Activated T-cell treated with anti-CD3 and anti-CD28 coated beads for 24 hours (primary cell): ENCODE data around the gene BORCS8.
"Not testable (repeated sequence)": the region's sequence is repeated elsewhere in the genome, so short reads cannot be mapped to it uniquely, and the experiment has no call there.

Experiments
- DNase-seq: peaks from one replicate; pipeline ENCODE4 v3.0.0-alpha.2; 2020; ENCODE audit warnings: low read depth

Gene BORCS8

DNA sequence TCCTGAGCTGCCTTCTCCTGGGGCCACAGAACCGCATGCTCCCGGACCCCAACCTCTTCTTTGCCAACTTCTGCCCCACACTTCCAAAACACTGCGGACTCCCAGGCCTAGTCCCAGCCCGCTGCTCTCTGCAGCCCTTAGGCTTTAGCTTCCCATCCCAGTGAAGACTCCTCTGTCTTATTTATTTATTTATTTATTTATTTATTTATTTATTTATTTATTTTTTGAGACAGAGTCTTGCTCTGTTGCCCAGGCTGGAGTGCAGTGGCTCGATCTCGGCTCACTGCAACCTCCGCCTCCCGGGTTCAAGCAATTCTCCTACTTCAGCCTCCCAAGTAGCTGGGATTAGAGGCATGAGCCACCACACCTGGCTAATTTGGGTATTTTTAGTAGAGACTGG is 43.4 kb downstream of the BORCS8 start:
- DNase-seq = not testable (repeated sequence)

DNA sequence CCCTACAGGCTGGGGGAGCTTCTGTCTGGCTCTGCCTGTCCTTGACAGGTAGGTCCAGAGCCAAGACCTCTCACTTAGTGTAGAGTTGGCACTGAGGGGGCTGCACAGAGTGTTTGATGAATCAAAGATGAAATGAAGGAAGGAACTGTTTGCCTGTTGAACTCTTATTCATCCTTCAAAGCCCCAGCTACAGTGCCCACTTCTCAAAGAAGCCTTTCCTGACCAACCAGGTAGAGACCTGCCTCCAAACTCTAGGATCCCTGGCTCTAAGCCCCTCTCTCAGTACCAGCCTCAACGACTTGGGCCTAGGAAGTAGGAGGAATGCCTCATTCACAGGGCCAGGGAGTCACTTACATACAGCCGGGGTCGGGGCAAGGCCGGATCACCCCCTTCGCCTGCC is 44.6 kb downstream of the BORCS8 start:
- DNase-seq = no peak

DNA sequence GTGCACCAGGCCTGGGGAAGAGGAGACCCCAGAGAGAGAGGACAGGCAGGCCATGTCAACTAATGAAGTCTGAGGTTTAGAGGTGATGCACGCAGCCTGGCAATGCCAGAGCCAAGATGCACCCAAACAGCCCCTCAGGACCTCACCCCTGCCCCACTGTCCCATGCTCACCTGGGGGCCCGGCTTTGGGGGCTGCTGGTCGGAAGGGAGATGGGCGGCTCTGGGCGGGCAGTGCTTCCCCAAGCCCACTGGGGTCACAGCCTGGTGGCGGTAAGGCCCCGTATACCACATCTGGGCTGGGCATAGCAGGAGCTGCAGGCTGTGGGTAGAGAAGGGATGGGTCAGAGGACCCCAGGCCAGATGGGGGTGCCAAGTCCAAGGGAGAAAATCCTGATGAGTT is 45.1 kb downstream of the BORCS8 start:
- DNase-seq = no peak

DNA sequence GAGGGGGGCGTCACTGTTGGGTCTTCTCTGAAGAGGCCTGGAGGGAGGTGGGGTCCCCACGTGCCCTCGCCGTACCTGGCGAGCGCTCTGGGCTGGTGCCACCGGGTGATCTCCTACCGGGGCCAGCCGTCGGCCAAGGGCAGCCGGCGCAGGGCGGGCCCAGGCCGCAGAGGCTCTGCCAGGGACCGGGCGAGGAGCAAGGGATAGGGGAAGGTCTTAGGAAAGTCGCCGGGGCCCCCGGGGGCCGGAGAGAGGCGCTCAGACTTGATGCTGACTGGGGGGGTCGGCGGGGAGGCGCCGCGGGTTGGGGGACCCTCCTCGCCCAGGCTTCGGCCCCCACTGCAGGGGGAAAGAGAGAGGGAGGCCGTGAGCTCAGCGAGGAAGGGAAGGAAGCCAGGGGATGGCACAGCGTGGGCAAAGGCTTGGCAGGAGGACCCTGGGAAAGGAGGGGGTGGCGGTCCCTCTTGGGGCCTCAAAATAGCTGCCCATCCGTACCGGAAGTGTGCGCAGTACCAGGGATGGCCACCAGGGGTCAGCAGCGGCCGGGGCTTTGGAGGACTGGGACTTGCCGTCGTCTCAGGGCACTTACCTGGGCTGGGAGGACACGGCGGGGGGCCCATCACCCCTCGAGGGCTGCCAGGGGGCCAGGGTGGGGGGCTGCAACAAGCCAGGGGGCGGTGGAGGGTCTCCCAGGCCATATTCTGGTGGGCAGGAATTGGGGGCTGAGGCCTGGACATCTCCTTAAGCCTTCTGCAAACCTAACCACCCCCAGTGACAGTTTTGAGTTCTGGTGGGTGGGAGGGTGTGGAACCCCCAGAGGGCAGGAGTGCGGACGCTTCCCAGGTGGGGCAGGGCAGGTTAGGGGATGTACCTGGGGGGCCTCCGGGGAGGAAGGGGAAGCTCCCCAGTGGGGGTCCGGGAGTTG is 46.0 kb downstream of the BORCS8 start:
- DNase-seq = peak; percentile 81

DNA sequence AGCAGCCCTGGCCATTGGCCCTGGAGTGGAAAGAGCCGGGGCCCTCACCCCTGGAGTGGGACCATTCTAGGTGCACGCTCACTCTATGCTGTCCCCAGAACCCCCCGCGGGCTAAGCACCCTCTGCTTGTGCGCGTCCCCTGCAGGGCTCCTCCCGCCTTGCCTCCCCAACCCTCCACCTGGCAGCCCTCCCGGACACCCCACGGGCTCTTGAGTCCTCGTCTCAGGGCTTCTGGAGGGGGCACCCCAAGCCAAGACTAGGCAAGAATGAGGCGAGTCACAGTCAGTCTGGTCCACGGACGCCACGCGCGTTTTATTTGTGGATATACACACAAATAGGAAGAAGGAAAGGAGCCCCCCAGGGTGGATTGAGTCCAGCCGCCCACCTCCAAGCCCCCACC is 46.7 kb downstream of the BORCS8 start:
- no peak for DNase-seq

DNA sequence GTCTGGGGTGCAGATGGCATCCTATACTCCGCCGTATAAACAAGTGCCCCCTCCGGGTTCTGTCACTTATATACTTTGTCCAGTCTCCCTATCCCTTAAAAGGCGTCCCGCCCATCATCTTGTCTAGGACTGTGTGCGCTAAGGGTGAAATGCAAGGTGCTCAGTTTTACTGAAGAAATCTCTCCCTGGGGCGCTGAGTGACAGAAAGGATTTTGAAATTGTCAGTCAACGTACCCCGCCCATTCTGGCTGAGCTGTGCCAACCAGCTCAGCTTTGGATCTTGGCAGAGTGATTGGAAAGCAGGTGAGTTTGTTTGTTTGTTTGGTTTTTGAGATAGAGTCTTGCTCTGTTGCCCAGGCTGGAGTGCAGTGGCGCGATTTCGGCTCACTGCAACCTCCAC is 49.6 kb downstream of the BORCS8 start:
- no peak for DNase-seq

DNA sequence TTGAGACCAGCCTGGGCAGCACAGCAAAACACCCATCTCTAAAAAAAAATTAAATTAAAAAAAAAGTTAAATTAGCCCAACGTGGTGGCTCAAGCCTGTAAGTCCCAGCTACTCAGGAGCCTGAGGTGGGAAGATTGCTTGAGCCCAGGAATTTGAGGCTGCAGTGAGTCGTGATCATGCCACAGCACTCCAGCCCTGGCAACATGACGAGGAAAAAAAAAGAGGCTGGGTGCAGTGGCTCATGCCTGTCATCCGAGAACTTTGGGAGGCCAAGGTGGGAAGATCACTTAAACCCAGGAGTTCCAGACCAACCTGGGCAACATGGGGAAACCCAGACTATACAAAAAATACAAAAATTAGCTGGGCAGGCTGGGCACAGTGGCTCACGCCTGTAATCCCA is 51.5 kb downstream of the BORCS8 start:
- DNase-seq = no peak

DNA sequence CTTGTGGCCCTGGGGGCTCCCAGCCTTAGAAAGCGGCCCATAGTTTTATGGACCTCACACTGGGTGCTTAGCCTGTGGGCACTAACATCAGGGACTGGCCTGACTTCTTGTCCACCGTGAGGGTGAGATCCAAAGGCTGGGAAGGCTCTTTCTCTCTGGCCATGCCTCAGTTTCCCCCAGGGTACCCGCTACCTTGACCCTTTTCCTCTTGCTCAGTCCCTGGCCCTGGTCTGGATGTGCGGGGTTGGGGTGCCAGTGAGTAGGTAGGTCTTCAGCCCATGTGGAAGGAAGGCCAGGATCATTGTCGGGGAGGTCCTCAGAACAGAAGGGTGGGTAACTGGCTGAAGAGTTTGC is 52.1 kb downstream of the BORCS8 start:
- no peak for DNase-seq

DNA sequence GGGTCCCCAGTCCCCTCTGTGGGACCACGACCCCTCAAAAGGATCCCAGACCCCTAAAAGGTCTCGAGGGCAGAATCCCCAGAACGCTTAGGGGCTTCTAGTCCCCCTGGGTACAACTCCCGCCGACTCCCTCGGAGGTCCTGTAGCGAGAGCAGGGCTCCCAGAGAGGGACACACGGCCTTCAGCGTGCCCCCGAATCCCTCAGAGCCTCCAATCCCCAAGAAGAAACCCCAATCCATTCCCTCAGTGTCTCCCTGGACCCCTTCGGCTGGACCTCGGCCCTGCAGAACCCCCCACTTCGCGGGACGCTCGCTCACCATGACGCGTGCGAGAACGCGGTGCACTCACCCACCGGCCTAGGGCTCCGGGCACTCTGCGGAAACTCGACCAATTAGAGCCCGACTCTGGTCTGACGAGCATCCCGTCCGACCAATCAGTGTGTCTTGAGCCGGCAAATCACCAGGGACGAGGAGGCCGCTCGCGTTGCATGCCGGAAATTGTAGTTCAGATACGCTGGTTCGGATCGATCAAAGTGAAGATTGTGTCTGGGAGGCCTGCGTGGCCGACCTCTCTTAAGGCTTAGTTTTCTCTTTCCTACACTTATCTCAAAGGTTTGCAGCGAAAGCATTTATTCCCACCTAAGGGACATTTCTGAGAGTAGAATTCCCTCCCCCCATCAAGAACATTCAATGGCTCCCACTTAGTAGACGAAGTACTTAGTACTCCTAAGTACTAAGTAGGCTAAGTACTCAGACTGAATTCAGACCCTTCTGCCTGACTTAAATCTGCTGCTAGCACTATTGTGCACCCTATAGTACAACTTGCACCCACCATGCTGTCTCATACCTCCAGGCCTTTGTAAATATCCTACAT is 53.6 kb downstream of the BORCS8 start, which contains the start of gene TMEM161A:
Gene TMEM161A, minus strand, starts transcription at position 370 of the 873 bp plus-strand sequence. Its CDS starts 50 bp downstream, at position 320.
- DNase-seq = peak; percentile 95

DNA sequence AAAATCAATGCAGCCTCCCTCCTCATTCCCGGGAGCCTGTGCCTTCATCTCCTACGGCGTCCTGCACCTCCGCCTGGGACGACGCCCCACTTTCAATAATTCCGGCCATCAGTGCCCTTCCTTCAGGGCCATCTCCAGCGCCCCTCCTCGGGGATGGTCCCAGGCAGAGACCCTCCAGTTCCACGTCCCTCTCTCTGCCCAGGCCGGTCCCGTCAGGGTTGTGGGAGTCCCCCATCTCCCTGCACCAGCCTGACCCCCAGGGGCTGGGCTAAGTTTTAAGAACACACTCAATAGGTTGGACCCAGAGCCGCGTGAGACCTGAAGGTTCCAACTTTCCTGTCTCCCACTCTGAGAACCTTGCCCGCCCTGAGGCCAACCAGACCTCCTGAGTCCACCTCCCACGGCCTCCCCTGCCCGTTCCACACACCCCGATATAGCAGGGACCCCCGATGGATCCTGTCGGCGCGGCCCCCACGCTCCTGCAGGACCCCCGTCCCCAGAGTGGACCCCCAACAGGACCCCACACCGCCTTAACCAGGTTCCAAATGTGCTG is 54.3 kb downstream of the BORCS8 start:
- DNase-seq = no peak

DNA sequence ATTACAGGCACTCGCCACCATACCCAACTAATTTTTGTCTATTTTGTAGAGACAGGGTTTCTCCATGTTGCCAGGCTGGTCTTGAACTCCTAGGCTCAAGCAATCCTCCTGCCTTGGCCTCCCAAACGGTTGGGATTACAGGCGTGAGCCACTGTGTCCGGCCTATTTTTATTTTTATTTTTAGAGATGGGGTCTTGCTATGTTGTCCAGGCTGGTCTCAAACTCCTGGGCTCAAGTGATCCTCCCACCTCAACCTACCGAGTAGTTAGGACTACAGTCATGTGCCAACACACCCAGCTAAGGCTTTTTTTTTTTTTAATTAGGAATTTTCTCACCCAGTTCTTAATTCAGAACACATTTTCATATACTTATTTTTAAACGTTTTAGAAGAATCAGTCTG is 56.2 kb downstream of the BORCS8 start:
- DNase-seq = not testable (repeated sequence)

DNA sequence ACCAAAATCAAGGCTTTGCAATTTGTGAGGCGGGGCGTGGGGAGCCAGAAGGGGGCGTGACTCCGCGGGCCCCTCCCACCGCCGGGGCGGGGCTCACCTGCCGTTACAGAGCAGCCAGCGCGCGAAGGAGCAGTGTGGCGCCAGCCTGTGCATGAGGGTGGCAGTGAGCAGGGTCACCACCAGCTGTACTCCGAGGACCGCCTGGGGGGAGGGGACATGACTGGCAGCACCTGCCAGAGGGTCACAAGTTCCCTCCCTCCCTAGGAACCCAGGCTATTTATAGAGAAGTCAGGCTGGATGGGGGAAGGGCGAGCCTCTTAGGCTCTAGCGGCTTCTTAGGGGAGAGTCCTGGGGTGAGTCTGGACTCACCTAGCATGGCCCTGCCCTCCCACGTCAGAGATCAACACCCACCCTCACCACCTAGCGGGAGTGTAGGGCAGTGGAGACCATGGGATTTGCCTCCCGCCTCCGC is 57.2 kb downstream of the BORCS8 start:
- no peak for DNase-seq

DNA sequence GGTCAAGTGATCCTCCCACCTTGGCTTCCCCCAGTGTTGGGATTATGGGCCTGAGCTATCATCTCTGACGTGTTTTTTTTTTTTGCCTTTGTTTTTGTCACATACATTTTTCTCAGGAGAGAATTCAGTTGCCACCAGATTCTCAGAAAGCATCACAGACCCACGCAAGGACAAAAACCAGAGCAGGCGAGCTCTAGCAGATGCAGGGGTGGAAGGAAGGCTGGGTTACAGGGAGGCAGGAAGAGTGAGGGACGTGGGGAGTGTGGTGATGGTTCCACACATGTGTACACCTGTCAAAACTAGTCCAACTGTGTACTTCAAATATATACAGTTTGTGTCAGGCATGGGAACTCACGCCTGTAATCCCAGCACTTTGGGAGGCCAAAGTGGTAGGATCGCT is 58.0 kb downstream of the BORCS8 start:
- DNase-seq = no peak

DNA sequence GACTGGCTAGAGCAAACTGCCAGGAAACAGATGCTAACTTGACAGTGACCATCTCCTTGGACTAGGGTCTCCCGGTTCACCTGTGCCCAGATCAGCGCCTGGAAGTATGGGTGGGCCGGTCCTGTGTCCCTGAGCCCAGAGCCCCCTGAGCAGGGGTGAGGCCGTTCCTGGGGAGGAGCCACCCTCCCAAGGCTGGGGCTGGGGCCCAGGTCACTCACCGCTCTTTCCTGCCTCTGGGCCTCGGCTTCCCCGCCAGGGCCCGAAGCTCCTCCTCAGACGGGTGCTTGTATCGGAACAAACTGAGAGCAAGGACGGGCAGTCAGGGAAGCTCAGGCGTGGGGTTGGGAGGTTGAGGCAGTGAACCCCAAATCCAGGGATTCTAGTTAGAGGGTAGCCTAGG is 59.0 kb downstream of the BORCS8 start:
- DNase-seq = no peak

DNA sequence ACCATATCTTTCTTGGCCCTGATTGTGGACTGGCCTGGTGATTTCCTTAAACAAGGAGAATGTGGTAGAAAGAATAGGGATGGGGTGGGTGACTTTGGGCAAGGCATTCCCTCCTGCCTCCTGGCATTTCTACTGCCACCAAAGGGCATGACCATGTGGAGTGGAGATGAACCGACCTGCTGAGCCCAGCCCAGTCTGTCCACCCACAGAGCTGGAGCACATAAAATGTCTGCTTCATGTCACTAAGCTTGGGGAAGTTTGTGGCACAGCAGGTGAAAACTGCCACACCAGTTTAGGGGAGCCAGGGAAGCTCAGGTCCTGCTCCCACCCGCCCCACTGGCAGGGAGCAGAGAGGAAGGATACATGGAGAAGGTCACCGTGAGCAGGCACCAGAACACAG is 60.0 kb downstream of the BORCS8 start:
- no peak for DNase-seq
